GM12878 (cell line): ENCODE results near the gene ELK3. TPM values are rescaled to one million over a fixed set of nuclear protein-coding genes. Genes with fewer than 3 reads are reported as not detected.

ENCODE experiments used
- ATAC-seq: fragments of 200-7000 bp; cut with Tn5 transposase; 3 replicates; pipeline ENCODE4 v1.9.1; 2020; ENCODE audit warnings: mild to moderate bottlenecking, moderate library complexity
- BruUV-seq: library from RNA; stranded (reverse); fragments of 400-500 nt; replicated peaks from 2 replicates; lab custom pipeline; 2021; lab: Mats Ljungman, UMichigan
- CTCF ChIA-PET: fragments of 300-600 bp; sonication (Branson Sonifier 250); formaldehyde crosslinking; extraction: SDS; loops from one replicate; lab custom pipeline; 2021; ENCODE audit warnings: inconsistent platforms; lab: Yijun Ruan, JAX
- POLR2A ChIA-PET: fragments of 350-600 bp; formaldehyde crosslinking; extraction: SDS; loops from one replicate; lab custom pipeline; 2021; ENCODE audit warnings: inconsistent platforms; lab: Charles Lee
- RAD21 ChIA-PET: fragments of 300-600 bp; sonication (Branson Sonifier 250); formaldehyde crosslinking; loops from one replicate; lab custom pipeline; 2023; ENCODE audit warnings: antibody characterized with exemption; ENCODE audit not compliant: unreplicated experiment; lab: Charles Lee
- SMC1A ChIA-PET: fragments of 300-600 bp; sonication (Branson Sonifier 250); formaldehyde crosslinking; loops from one replicate; lab custom pipeline; 2023; ENCODE audit not compliant: unreplicated experiment, uncharacterized antibody; lab: Charles Lee
- DNase-seq: peaks from one replicate; pipeline ENCODE4 v3.0.0-alpha.2; 2011; ENCODE audit warnings: low read depth, low spot score
- FAIRE-seq: peaks from 3 replicates; lab custom pipeline; 2011; peaks lifted over from hg19 to GRCh38; lab: Jason Lieb, UNC
- H2AFZ ChIP-seq: 2 replicates; pipeline ENCODE4 v1.6.0; 2011; ENCODE audit warnings: low read depth, low read length, control low read depth; ENCODE audit not compliant: control insufficient read depth
- H3K27ac ChIP-seq: 2 replicates; pipeline ENCODE4 v1.5.1; 2011; ENCODE audit warnings: control low read depth; ENCODE audit not compliant: control insufficient read depth, insufficient read depth
- H3K27me3 ChIP-seq, 2 experiments: replicated peaks in 1 of 2; 2 replicates each; pipeline versions ENCODE4 v1.6.0 to v1.6.1; 2011; ENCODE audit warnings: low read length in 1 of 2; ENCODE audit not compliant: control insufficient read depth in 2 of 2, insufficient read depth in 2 of 2
- H3K36me3 ChIP-seq, 2 experiments: 2 replicates each; pipeline ENCODE4 v1.5.1; 2011; ENCODE audit warnings: low read length in 1 of 2; ENCODE audit not compliant: control insufficient read depth in 2 of 2, insufficient read depth in 2 of 2
- H3K4me1 ChIP-seq: 2 replicates; pipeline ENCODE4 v1.6.1; 2011; ENCODE audit warnings: mild to moderate bottlenecking, low read length, moderate library complexity, mixed read lengths; ENCODE audit not compliant: control insufficient read depth, insufficient read depth
- H3K4me2 ChIP-seq: 2 replicates; pipeline ENCODE4 v1.6.0; 2011; ENCODE audit warnings: control low read depth; ENCODE audit not compliant: control insufficient read depth, insufficient read depth
- H3K4me3 ChIP-seq: fragments of 200-600 bp; sonication (generic); 2 replicates; pipeline ENCODE4 v1.5.1; 2016
- H3K79me2 ChIP-seq: 2 replicates; pipeline ENCODE4 v1.6.0; 2011; ENCODE audit warnings: low read length; ENCODE audit not compliant: control insufficient read depth, insufficient read depth
- H3K9ac ChIP-seq: 2 replicates; pipeline ENCODE4 v1.8.0; 2011; ENCODE audit warnings: low read length, control low read depth, mixed read lengths; ENCODE audit not compliant: control insufficient read depth, insufficient read depth
- H3K9me3 ChIP-seq: replicated peaks from 3 replicates; pipeline ENCODE4 v1.5.1; 2011; ENCODE audit warnings: mild to moderate bottlenecking, low read length; ENCODE audit not compliant: control insufficient read depth, insufficient read depth
- H4K20me1 ChIP-seq: 2 replicates; pipeline ENCODE4 v1.6.0; 2011; ENCODE audit not compliant: control insufficient read depth, insufficient read depth
- CHD2 ChIP-seq: IDR thresholded peaks from 2 replicates; pipeline ENCODE4 v1.6.1; 2011; ENCODE audit warnings: low read depth, low read length, improper control_type of control experiment, borderline replicate concordance
- CREB1 ChIP-seq: IDR thresholded peaks from 2 replicates; pipeline ENCODE4 v1.6.1; 2012; ENCODE audit warnings: low read depth, mild to moderate bottlenecking, inconsistent platforms
- CREM ChIP-seq: IDR thresholded peaks from 2 replicates; pipeline ENCODE4 v1.6.1; 2014; ENCODE audit warnings: antibody characterized with exemption, low read depth
- EGR1 ChIP-seq, 2 experiments: IDR thresholded peaks; 1 replicate in 1 of 2; 2 replicates in 1 of 2; pipeline ENCODE4 v1.6.1; 2011 to 2012; ENCODE audit warnings: low read depth in 2 of 2, low read length in 2 of 2, borderline replicate concordance in 1 of 2, mild to moderate bottlenecking in 1 of 2, moderate library complexity in 1 of 2
- NFIC ChIP-seq: IDR thresholded peaks from 2 replicates; pipeline ENCODE4 v1.6.1; 2012; ENCODE audit warnings: low read depth, mild to moderate bottlenecking, inconsistent platforms, low read length, moderate library complexity
- POLR2A ChIP-seq: IDR thresholded peaks from 2 replicates; pipeline ENCODE4 v1.6.1; 2011; ENCODE audit warnings: low read depth, mild to moderate bottlenecking, low read length
- POLR2AphosphoS5 ChIP-seq: IDR thresholded peaks from 2 replicates; pipeline ENCODE4 v1.6.1; 2011; ENCODE audit warnings: mild to moderate bottlenecking, low read length, inconsistent platforms
- SP1 ChIP-seq: IDR thresholded peaks from one replicate; pipeline ENCODE4 v1.6.1; 2011; ENCODE audit warnings: low read depth, low read length
- SPI1 ChIP-seq: IDR thresholded peaks from 2 replicates; pipeline ENCODE4 v1.6.1; 2011; ENCODE audit warnings: low read depth, mild to moderate bottlenecking, low read length, moderate library complexity, borderline replicate concordance; ENCODE audit not compliant: insufficient read depth
- STAT3 ChIP-seq: IDR thresholded peaks from 2 replicates; pipeline ENCODE4 v1.6.1; 2011; ENCODE audit warnings: low read depth, low read length, improper control_type of control experiment
- YBX1 ChIP-seq: fragments of 450-650 bp; IDR thresholded peaks from 2 replicates; pipeline ENCODE4 v1.6.1; 2016; ENCODE audit warnings: antibody characterized with exemption
- ZBED1 ChIP-seq: IDR thresholded peaks from 2 replicates; pipeline ENCODE4 v1.6.1; 2016; ENCODE audit warnings: borderline replicate concordance
- WGBS: methylation state at CpG from one replicate; pipeline ENCODE4 v1.1.6; 2016; ENCODE audit warnings: low lambda C conversion rate; ENCODE audit not compliant: insufficient replicate concordance, insufficient coverage; ENCODE audit errors: missing lambda C conversion rate; 5-methylcytosine and 5-hydroxymethylcytosine counted together
- in situ Hi-C: fragments of 300-500 bp; cut with MboI; formaldehyde crosslinking; loops from 9 replicates; pipeline ENCODE4 v1.14.3; 2018; ENCODE audit warnings: mixed read lengths
- intact Hi-C: fragments of 100-400 bp; cut with micrococcal nuclease; formaldehyde crosslinking; loops from one replicate; pipeline ENCODE4 v1.14.2; 2022; ENCODE audit not compliant: unreplicated experiment
- polyA plus RNA-seq, 11 experiments: library from polyadenylated mRNA; depleted of rRNA in 4 of 11; unstranded in 6 of 11; stranded (reverse) in 5 of 11; fragments of >200 nt; fragmentation: Nextera tagmentation in 4 of 11; fragmentation: Illumina TruSeq in 1 of 11; extraction: Ambion mirVana in 4 of 11; extraction: Trizol in 1 of 11; gene quantifications; 1 replicate in 1 of 11; 2 replicates in 10 of 11; pipeline versions ENCODE4 v1.2.1 to v1.2.3, GENCODE V29; 2011 to 2016; ENCODE audit warnings: inconsistent platforms in 2 of 11, missing spikeins in 2 of 11, low read depth in 1 of 11
- total RNA-seq, 4 experiments: library from RNA; depleted of rRNA in 3 of 4; stranded (reverse); fragments of >200 nt in 3 of 4; fragmentation: Illumina TruSeq in 1 of 4; extraction: Trizol in 1 of 4; gene quantifications; 2 replicates each; pipeline versions ENCODE4 v1.2.1 to v1.2.3, GENCODE V29; 2013 to 2021
- TF ChIP-seq, protein P1 (sequence below): fragments of 450-650 bp; IDR thresholded peaks from 2 replicates; pipeline ENCODE4 v1.6.1; 2017; ENCODE audit warnings: mild to moderate bottlenecking, low read depth, inconsistent platforms; ENCODE audit not compliant: poor library complexity, severe bottlenecking
- TF ChIP-seq, protein P2 (sequence below): fragments of 450-650 bp; IDR thresholded peaks from 2 replicates; pipeline ENCODE4 v1.6.1; 2017; ENCODE audit warnings: mild to moderate bottlenecking
- TF ChIP-seq, protein P3 (sequence below): IDR thresholded peaks from 2 replicates; pipeline ENCODE4 v1.6.1; 2012; ENCODE audit warnings: mild to moderate bottlenecking, low read depth, low read length
- TF ChIP-seq, protein P4 (sequence below), 3 experiments: IDR thresholded peaks in 2 of 3; conservative IDR thresholded peaks in 1 of 3; 2 replicates each; pipeline ENCODE4 v1.5.1; 2011; ENCODE audit warnings: low read depth in 3 of 3, low read length in 3 of 3, mild to moderate bottlenecking in 3 of 3, control low read depth in 2 of 3, moderate library complexity in 2 of 3, inconsistent platforms in 1 of 3, mixed read lengths in 1 of 3; ENCODE audit not compliant: control insufficient read depth in 2 of 3, insufficient read depth in 1 of 3; ENCODE audit errors: extremely low read depth in 1 of 3

ELK3 gene
- total and polyA plus RNA-seq, 10 of the 15 experiments (the other 5 are each of a cell fraction or from before 2014, with no cell fraction given) = 0.37 to 4.8 (median 0.88) TPM

DNA sequence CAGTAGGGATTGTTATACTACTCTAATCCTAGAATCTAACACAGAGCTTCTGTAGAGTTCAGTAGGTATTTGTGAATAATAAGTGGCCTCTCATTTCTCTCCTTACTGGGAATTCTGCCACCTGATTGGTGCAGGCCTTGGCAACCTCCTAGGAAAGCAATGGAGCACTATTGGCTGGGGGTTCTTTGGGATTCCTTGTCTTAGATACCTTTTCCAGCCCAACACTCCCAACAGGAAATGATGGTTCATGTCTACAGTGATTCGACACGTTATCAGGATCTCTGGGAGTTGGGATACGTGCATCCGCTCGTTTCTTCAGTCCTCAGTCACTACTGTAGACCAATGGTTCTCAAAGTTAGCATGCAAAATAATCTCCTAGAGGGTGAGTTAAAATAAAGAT lies 67.4 kb downstream of the ELK3 start:
- ChIA-PET SMC1A (interaction anchor here (0.8 to 1.2 kb wide), 3 partner anchors 15 to 138 kb away, joined by 3 read pairs; partner anchors contain the start of gene CDK17), RAD21 (no interaction called here), POLR2A (no interaction called here), CTCF (no interaction called here)
- Histone ChIP-seq H3K4me1 (no peaks in the 10 kb centered on the region), H3K9me3 (no peaks in the 10 kb centered on the region), H4K20me1 (no peaks in the 10 kb centered on the region), H3K27me3 (no peaks in the 10 kb centered on the region), H3K36me3 (peaks cover 2 to 9% of the 10 kb centered on the region in 2 experiments; a peak in 3 of 4 replicates), H3K9ac (no peak overlapping the region), H2AFZ (no peak overlapping the region), H3K4me2 (no peak overlapping the region), H3K27ac (no peak overlapping the region), H3K4me3 (no peak overlapping the region), H3K79me2 (no peaks in the 10 kb centered on the region)
- BruUV-seq = no TSS peak
- FAIRE-seq = no peak
- in situ Hi-C loops (no loop called here), intact Hi-C loops (no loop called here)
- ATAC-seq = no peak
- no peak for DNase-seq
- 99% methylated on average over 5 of the region's 5 CpGs for WGBS
- TF ChIP-seq STAT3 (no peak), CHD2 (no peak), POLR2A (no peak), NFIC (no peak), SP1 (no peak), CREB1 (no peak), CREM (no peak), POLR2AphosphoS5 (no peak), EGR1 (IDR thresholded peaks at IDR 0.05; ENCODE audit: borderline replicate concordance in 1 of 2, low read depth in 2 of 2, low read length in 2 of 2) (no peak), SPI1 (no peak), YBX1 (no peak), ZBED1 (no peak)
- TF ChIP-seq, protein P1, sequence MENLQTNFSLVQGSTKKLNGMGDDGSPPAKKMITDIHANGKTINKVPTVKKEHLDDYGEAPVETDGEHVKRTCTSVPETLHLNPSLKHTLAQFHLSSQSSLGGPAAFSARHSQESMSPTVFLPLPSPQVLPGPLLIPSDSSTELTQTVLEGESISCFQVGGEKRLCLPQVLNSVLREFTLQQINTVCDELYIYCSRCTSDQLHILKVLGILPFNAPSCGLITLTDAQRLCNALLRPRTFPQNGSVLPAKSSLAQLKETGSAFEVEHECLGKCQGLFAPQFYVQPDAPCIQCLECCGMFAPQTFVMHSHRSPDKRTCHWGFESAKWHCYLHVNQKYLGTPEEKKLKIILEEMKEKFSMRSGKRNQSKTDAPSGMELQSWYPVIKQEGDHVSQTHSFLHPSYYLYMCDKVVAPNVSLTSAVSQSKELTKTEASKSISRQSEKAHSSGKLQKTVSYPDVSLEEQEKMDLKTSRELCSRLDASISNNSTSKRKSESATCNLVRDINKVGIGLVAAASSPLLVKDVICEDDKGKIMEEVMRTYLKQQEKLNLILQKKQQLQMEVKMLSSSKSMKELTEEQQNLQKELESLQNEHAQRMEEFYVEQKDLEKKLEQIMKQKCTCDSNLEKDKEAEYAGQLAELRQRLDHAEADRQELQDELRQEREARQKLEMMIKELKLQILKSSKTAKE = no peak
- TF ChIP-seq, protein P2, sequence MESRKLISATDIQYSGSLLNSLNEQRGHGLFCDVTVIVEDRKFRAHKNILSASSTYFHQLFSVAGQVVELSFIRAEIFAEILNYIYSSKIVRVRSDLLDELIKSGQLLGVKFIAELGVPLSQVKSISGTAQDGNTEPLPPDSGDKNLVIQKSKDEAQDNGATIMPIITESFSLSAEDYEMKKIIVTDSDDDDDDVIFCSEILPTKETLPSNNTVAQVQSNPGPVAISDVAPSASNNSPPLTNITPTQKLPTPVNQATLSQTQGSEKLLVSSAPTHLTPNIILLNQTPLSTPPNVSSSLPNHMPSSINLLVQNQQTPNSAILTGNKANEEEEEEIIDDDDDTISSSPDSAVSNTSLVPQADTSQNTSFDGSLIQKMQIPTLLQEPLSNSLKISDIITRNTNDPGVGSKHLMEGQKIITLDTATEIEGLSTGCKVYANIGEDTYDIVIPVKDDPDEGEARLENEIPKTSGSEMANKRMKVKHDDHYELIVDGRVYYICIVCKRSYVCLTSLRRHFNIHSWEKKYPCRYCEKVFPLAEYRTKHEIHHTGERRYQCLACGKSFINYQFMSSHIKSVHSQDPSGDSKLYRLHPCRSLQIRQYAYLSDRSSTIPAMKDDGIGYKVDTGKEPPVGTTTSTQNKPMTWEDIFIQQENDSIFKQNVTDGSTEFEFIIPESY = no peak
- TF ChIP-seq, protein P3, sequence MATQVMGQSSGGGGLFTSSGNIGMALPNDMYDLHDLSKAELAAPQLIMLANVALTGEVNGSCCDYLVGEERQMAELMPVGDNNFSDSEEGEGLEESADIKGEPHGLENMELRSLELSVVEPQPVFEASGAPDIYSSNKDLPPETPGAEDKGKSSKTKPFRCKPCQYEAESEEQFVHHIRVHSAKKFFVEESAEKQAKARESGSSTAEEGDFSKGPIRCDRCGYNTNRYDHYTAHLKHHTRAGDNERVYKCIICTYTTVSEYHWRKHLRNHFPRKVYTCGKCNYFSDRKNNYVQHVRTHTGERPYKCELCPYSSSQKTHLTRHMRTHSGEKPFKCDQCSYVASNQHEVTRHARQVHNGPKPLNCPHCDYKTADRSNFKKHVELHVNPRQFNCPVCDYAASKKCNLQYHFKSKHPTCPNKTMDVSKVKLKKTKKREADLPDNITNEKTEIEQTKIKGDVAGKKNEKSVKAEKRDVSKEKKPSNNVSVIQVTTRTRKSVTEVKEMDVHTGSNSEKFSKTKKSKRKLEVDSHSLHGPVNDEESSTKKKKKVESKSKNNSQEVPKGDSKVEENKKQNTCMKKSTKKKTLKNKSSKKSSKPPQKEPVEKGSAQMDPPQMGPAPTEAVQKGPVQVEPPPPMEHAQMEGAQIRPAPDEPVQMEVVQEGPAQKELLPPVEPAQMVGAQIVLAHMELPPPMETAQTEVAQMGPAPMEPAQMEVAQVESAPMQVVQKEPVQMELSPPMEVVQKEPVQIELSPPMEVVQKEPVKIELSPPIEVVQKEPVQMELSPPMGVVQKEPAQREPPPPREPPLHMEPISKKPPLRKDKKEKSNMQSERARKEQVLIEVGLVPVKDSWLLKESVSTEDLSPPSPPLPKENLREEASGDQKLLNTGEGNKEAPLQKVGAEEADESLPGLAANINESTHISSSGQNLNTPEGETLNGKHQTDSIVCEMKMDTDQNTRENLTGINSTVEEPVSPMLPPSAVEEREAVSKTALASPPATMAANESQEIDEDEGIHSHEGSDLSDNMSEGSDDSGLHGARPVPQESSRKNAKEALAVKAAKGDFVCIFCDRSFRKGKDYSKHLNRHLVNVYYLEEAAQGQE = no peak
- TF ChIP-seq, protein P4, sequence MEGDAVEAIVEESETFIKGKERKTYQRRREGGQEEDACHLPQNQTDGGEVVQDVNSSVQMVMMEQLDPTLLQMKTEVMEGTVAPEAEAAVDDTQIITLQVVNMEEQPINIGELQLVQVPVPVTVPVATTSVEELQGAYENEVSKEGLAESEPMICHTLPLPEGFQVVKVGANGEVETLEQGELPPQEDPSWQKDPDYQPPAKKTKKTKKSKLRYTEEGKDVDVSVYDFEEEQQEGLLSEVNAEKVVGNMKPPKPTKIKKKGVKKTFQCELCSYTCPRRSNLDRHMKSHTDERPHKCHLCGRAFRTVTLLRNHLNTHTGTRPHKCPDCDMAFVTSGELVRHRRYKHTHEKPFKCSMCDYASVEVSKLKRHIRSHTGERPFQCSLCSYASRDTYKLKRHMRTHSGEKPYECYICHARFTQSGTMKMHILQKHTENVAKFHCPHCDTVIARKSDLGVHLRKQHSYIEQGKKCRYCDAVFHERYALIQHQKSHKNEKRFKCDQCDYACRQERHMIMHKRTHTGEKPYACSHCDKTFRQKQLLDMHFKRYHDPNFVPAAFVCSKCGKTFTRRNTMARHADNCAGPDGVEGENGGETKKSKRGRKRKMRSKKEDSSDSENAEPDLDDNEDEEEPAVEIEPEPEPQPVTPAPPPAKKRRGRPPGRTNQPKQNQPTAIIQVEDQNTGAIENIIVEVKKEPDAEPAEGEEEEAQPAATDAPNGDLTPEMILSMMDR (IDR thresholded peaks at IDR 0.05 in 2 of 3, conservative IDR thresholded peaks at IDR 0.05 in 1 of 3; ENCODE audit: control insufficient read depth in 2 of 3, extremely low read depth in 1 of 3, insufficient read depth in 1 of 3, low read depth in 3 of 3, low read length in 3 of 3) = no peak
